Measurements from ENCODE around the gene SPAG7. TPM values are rescaled to one million over a fixed set of nuclear protein-coding genes. Genes with fewer than 3 reads are reported as not detected.
"Not testable (repeated sequence)": the region's sequence is repeated elsewhere in the genome, so short reads cannot be mapped to it uniquely, and the experiment has no call there.

SPAG7 gene
- total RNA-seq, 1 experiment from 2014 or later = 105 TPM

DNA sequence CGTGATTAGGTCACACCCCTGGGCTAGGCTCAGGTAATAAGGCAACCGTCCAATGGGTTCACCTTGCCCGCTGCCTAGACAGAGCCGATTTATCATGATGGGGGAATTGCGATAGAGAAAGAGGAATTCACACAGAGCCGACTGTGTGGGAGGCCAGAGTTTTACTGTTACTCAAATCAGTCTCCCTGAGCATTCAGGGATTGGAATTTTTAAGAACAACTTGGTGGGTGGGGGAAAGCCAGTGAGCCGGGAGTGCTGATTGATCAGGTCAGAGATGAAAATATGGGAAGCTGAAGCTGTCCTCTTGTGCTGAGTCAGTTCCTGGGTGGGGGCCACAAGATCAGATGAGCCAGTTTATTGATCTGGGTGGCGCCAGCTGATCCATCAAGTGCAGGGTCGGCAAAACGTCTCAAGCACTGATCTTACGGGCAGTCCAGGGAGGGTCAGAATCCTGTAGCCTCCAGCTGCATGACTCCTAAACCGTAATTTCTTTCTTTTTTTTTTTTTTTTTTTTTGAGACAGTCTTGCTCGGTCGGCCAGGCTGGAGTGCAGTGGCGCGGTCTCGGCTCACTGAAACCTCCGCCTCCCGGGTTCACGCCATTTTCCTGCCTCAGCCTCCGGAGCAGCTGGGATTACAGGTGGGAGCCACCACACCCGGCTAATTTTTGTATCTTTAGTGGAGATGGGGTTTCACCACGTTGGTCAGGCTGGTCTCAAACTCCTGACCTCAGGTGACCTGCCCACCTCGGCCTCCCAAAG, 40.9 kb downstream of the SPAG7 start:
- H3K27me3 ChIP-seq (ENCODE audit: control insufficient read depth, insufficient read depth, low read length); DNase-seq; H3K4me3 ChIP-seq (ENCODE audit: insufficient read depth, low read depth, low read length); H3K36me3 ChIP-seq (replicated peaks; ENCODE audit: control insufficient read depth, insufficient read depth, low read length): not testable (repeated sequence)

DNA sequence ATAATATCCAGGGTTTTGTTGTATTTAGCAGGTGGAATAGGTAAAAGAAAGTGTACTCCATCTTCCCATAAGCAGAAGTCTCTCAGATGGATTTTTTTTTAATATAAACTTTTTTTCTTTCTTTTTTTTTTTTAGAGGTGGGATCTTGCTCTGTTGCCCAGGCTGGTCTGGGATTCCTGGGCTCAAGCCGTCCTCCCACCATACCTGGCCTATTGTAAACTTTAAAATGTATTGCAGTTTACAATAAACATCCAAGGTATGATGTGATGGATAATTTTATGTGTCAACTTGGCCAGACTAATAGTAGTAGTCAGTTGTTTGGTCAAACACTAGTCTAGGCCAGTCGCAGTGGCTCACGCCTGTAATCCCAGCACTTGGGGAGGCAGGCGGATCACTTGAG, 46.3 kb downstream of the SPAG7 start:
- Histone ChIP-seq H3K27me3 (ENCODE audit: control insufficient read depth, insufficient read depth, low read length) (no peaks in the 10 kb centered on the region), H3K4me3 (ENCODE audit: insufficient read depth, low read depth, low read length) (no peak overlapping the region), H3K36me3 (replicated peaks; ENCODE audit: control insufficient read depth, insufficient read depth, low read length) (no peaks in the 10 kb centered on the region)
- DNase-seq = no peak

DNA sequence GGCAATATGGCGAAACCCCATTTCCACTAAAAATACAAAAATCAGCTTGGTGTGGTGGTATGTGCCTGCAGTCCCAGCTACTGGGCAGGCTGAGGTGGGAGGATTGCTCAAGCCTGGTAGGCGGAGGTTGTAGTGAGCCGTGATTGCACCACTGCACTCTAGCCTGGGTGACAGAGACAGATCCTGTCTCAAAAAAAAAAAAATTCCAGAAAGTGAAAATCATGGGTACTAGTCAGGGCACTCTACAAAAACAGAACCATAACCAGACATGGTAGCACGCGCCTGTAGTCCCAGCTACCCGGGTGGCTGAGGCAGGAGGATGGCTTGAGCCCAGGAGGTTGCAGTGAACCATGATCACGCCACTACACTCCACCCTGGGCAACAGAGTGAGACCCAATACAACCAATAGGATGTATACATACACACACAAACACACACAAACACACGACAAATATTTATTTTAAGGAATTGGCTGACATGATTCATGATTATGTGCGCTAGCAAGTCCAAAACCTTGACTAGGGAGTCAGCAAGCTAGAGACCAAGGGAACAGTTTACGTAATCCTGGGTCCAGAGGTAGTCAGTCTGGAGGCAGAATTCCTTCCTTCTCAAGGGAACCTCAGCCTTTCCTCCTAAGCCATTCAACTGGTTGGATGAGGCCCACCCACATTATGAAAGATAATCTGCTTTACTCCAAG, 47.1 kb downstream of the SPAG7 start:
- DNase-seq = no peak
- no peaks in the 10 kb centered on the region for H3K27me3 ChIP-seq (ENCODE audit: control insufficient read depth, insufficient read depth, low read length)
- H3K36me3 ChIP-seq (replicated peaks; ENCODE audit: control insufficient read depth, insufficient read depth, low read length) = no peaks in the 10 kb centered on the region
- no peak overlapping the region for H3K4me3 ChIP-seq (ENCODE audit: insufficient read depth, low read depth, low read length)

DNA sequence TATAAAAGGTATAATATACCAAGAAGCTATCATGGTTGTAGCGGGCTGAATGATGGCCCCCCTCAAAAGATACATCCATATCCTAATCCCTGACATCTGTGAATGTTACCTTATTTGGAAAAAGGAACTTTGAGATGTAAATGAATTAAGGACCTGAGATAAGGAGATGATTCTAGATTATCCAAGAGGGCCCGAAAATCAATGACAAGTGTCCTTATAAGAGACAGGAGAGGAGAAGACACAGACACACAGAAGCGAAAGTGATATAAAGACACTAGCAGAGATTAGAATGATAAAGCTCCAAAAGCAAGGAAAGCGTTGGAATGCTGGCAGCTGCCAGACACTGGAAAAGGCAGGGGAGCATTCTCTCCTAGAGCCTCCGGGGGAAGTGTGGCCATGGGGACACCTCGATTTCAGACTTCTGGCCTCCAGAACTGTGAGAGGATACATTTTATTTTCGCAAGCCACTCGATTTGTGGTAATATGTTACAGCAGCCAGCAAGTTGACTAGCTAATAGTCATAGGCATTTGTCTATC, 48.0 kb downstream of the SPAG7 start:
- Histone ChIP-seq H3K27me3 (ENCODE audit: control insufficient read depth, insufficient read depth, low read length) (no peaks in the 10 kb centered on the region), H3K4me3 (ENCODE audit: insufficient read depth, low read depth, low read length) (no peak overlapping the region), H3K36me3 (replicated peaks; ENCODE audit: control insufficient read depth, insufficient read depth, low read length) (no peaks in the 10 kb centered on the region)
- DNase-seq = peak; percentile 57

DNA sequence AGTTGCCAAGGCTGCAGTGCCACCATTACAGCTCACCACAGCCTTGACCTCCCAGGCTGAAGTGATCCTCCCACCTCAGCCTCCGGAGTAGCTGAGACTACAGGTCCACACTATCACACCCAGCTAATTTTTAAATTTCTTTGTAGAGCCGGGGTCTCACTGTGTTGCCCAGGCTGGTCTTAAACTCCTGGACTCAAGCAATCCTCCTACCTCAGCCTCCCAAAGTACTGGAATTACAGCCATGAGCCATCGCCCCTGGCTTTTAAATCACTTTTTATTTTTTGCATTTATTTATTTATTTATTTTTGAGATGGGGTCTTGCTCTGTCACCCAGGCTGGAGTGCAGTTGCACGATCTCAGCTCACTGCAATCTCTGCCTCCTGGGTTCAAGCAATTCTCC, 53.1 kb downstream of the SPAG7 start:
- not testable (repeated sequence) for H3K4me3 ChIP-seq (ENCODE audit: insufficient read depth, low read depth, low read length); DNase-seq; H3K36me3 ChIP-seq (replicated peaks; ENCODE audit: control insufficient read depth, insufficient read depth, low read length); H3K27me3 ChIP-seq (ENCODE audit: control insufficient read depth, insufficient read depth, low read length)

DNA sequence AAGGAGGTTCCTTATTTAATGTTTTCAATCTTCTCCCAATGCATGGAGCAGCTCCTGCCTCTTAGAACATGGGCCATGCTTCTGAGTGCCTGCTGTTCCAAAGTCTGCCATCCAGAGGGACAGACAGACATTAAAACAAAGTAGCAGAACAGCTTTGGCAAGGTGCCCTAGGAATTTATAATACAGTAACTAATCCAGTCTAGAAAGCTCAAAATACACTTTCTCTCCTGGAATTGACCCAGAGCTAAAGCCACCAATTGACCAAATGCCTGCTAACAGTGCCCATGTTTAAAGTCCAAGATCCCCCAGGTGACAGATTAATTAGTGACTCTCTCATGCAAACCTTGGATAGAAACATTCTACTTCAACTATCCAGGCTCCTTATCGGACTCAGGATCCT, 53.6 kb downstream of the SPAG7 start:
- H3K36me3 ChIP-seq (replicated peaks; ENCODE audit: control insufficient read depth, insufficient read depth, low read length) = no peaks in the 10 kb centered on the region
- H3K27me3 ChIP-seq (ENCODE audit: control insufficient read depth, insufficient read depth, low read length) = no peaks in the 10 kb centered on the region
- DNase-seq = peak; percentile 9
- no peak overlapping the region for H3K4me3 ChIP-seq (ENCODE audit: insufficient read depth, low read depth, low read length)

Other genes starting within 250 kb of the SPAG7 start
- 24.8 and 27.9 TPM in 2 replicates for gene MED11, start 236.4 kb downstream of the SPAG7 start, total RNA-seq (2014; rRNA removed; shearing (Covaris generic))
- gene ZMYND15, start 228.0 kb downstream of the SPAG7 start, total RNA-seq (2014; rRNA removed; shearing (Covaris generic)) = 0.17 TPM in 1 of 2 replicates, not detected in the other
- 0.42 and 2.0 TPM in 2 replicates for gene CXCL16, start 227.9 kb downstream of the SPAG7 start, total RNA-seq (2014; rRNA removed; shearing (Covaris generic))
- gene TM4SF5, start 195.9 kb downstream of the SPAG7 start, total RNA-seq (2014; rRNA removed; shearing (Covaris generic)) = not detected in 2 replicates
- gene VMO1, start 181.5 kb downstream of the SPAG7 start, total RNA-seq (2014; rRNA removed; shearing (Covaris generic)) = not detected in 2 replicates
- gene GLTPD2, start 178.9 kb downstream of the SPAG7 start, total RNA-seq (2014; rRNA removed; shearing (Covaris generic)) = not detected in 2 replicates
- 348 and 395 TPM in 2 replicates for gene PSMB6, start 171.7 kb downstream of the SPAG7 start, total RNA-seq (2014; rRNA removed; shearing (Covaris generic))
- gene PLD2, start 160.7 kb downstream of the SPAG7 start, total RNA-seq (2014; rRNA removed; shearing (Covaris generic)) = 36.5 and 42.6 TPM in 2 replicates
- 42.4 and 58.2 TPM in 2 replicates for gene MINK1, start 134.5 kb downstream of the SPAG7 start, total RNA-seq (2014; rRNA removed; shearing (Covaris generic))
- 7.6 and 7.8 TPM in 2 replicates for gene C17orf107, start 68.3 kb downstream of the SPAG7 start, total RNA-seq (2014; rRNA removed; shearing (Covaris generic))
- gene CHRNE, start 64.7 kb downstream of the SPAG7 start, total RNA-seq (2014; rRNA removed; shearing (Covaris generic)) = 0.67 and 0.69 TPM in 2 replicates
- not detected in 2 replicates for gene GP1BA, start 35.5 kb downstream of the SPAG7 start, total RNA-seq (2014; rRNA removed; shearing (Covaris generic))
- gene SLC25A11, start 27.8 kb downstream of the SPAG7 start, total RNA-seq (2014; rRNA removed; shearing (Covaris generic)) = 143 and 169 TPM in 2 replicates
- gene RNF167, start 27.5 kb downstream of the SPAG7 start, total RNA-seq (2014; rRNA removed; shearing (Covaris generic)) = 67.0 and 87.6 TPM in 2 replicates
- gene PFN1, start 19.3 kb downstream of the SPAG7 start, total RNA-seq (2014; rRNA removed; shearing (Covaris generic)) = 1,296 and 1,480 TPM in 2 replicates
- 24.2 and 25.7 TPM in 2 replicates for gene ENO3, start 16.7 kb downstream of the SPAG7 start, total RNA-seq (2014; rRNA removed; shearing (Covaris generic))
- gene CAMTA2, start 19.9 kb upstream of the SPAG7 start, total RNA-seq (2014; rRNA removed; shearing (Covaris generic)) = 1.6 and 3.8 TPM in 2 replicates
- 0.42 and 0.63 TPM in 2 replicates for gene INCA1, start 29.7 kb upstream of the SPAG7 start, total RNA-seq (2014; rRNA removed; shearing (Covaris generic))
- gene KIF1C, start 30.1 kb upstream of the SPAG7 start, total RNA-seq (2014; rRNA removed; shearing (Covaris generic)) = 46.2 and 48.8 TPM in 2 replicates
- gene SLC52A1, start 67.6 kb upstream of the SPAG7 start, total RNA-seq (2014; rRNA removed; shearing (Covaris generic)) = 0.10 TPM in 1 of 2 replicates, not detected in the other
- 0.21 and 0.96 TPM in 2 replicates for gene ZFP3, start 110.7 kb upstream of the SPAG7 start, total RNA-seq (2014; rRNA removed; shearing (Covaris generic))
- gene ZNF232, start 144.1 kb upstream of the SPAG7 start, total RNA-seq (2014; rRNA removed; shearing (Covaris generic)) = 20.1 and 24.8 TPM in 2 replicates
- 0.03 TPM in 1 of 2 replicates, not detected in the other for gene USP6, start 148.2 kb upstream of the SPAG7 start, total RNA-seq (2014; rRNA removed; shearing (Covaris generic))
- 0.73 and 1.6 TPM in 2 replicates for gene ZNF594, start 224.1 kb upstream of the SPAG7 start, total RNA-seq (2014; rRNA removed; shearing (Covaris generic))

Data from H7 (cell line).